Stimulated activated CD8-positive, alpha-beta memory T cell treated with anti-CD3 and anti-CD28 coated beads, Interleukin-2, amount 100 ng/mL, for 48 hours (primary cell): ENCODE data around the gene TINAGL1.

Source experiments
- DNase-seq, 2 donors: peaks; one replicate each; pipeline ENCODE4 v3.0.0-alpha.2; 2020; ENCODE audit warnings: low read depth in 2 of 2

The TINAGL1 gene

GRCh38 chr1:31607360-31607759 is 31.0 kb downstream of the TINAGL1 start:
- no peak for DNase-seq

DNA sequence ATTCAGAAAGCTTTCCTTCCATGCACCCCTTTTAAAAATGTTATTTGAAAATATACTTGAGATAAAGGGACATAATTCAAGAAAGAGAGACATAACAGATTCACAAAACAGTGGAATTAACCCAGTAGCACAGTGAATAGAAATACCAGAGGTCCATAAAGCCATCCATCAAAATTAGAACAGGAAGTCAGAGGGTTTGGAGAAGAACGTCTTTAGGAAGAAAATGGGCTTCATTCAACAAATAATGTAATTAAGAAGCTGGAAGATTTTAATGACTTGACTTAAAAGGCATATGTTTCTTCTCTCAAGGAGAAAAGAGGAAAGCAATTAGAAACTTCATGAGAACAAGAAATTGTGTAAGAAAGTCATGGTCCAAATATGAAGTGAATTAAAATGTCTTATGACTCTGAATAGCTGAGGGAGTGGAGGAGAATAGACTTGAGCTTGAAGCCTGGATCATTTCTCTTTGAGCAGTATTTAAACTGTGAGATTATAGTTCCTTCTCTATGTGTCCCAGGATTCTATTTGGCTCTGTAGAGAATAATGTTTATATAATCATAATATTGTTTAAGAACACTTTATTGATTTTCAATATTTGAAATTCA is 33.3 kb downstream of the TINAGL1 start:
- no peak for DNase-seq

DNA sequence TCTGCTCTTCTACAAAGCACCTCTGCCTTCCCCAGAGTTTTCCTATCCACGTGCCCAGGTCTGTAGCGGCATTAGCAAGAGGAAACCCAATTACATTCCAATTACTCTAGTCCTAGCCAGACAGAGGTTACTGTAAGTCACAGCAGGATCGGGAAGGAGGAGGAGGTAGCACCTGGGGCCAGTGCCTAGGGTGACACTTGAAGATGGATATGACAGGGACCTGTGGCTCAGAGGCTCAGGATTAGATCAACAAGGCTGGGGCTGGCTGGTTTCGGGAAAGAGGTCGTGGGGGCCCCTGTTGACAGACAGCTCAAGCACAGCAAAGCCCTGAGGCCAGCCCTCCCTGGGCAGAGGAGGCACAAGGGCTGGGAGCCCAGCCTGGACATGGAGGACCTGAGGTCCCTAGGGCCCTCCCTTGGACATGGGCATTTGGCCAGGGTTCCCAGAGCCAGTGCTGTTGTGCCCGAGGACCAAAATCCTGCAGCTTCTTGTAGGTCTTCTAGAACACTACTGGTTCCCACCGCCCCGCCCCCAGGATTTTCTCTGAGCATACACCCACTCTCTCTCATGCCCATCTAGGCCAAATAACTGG is 38.2 kb downstream of the TINAGL1 start:
- no peak for DNase-seq

GRCh38 chr1:31615414-31615813 is 39.1 kb downstream of the TINAGL1 start:
- no peak for DNase-seq

- no peak for DNase-seq
These were observed 39.6 kb downstream of the TINAGL1 start for GRCh38 chr1:31615939-31616338.

DNA sequence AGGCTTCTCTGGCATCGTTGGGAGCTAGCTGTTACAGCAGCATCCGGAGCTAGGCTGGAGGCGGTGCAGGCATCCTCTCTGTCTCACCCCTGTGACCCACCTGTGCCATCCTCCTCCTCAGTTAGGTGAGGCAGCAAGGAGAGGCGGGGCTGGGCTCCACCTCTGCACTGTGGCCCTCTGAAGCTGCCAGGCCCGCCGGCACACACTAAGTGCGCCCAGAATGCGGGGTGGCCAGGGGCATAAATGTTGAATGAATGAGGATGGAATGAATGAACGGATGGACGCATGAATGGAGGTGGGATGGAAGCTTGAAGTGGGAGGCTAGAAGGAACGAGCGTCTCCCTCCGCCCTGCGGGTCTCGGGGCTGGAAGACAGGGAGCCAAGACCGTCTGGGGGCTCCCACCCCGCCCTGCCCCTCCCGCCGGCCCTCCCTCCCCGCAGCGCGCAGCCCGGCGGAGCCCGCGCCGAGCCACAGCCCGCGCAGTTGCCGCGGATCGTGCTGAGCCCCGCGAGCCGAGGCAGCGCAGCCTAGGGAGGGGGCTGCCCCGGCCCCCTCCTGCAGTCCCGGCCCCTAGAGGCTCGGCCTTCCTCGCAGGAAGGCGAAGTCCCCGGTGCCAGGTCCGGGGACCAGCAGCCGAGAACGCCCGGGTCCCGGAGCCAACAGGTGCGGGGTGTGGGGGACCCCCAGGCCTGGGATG is 41.1 kb downstream of the TINAGL1 start, which contains the start of gene HCRTR1:
Gene HCRTR1 (plus strand): TSS at position 472 of the 698 bp plus-strand sequence. CDS start 1,504 bp downstream, outside the sequence.
- DNase-seq, result no peak

DNA sequence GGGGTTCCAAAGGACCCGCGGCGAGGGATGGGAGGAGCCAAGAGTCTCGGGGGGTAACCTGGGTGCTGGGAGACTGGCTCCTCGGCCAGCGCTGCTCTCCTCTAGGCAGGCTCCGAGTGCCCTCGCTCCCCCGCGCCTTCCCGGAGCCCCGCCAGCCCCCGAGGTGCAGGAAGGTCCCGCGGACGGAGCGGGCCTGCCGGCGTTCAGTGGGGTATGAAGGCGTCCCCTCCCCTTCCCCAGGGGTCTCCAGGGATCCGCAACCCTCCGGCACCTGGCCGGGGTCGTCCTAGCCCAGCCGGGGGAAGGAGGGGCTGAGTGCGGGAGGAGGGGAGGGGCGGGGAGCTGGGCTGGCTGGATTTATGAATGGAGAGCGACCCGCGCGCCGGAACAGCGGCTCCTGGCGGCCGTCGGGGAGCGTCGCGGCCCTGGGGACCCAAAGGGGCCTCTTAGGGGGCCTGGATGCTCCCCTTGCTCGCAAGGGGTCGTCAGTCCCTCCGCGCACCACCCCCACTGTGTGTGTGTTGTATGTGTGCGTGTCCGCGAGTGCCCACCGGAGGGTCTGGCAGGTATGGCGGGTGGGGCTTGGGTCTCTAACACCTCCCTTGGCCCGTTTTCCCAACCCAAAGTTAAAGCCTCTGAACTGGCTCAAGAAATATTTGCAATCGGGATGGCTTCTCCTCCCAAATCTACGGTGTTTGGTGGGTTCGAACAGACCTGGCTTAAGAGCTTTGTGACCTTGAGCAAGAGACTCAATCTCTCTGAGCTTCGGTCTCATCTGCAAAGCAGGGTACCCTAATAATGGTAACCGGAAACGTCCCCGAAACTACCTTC is 41.8 kb downstream of the TINAGL1 start:
- peak; percentile 32 to 37 for DNase-seq

- no peak for DNase-seq
These were observed 42.9 kb downstream of the TINAGL1 start for GRCh38 chr1:31618916-31619846.

DNA sequence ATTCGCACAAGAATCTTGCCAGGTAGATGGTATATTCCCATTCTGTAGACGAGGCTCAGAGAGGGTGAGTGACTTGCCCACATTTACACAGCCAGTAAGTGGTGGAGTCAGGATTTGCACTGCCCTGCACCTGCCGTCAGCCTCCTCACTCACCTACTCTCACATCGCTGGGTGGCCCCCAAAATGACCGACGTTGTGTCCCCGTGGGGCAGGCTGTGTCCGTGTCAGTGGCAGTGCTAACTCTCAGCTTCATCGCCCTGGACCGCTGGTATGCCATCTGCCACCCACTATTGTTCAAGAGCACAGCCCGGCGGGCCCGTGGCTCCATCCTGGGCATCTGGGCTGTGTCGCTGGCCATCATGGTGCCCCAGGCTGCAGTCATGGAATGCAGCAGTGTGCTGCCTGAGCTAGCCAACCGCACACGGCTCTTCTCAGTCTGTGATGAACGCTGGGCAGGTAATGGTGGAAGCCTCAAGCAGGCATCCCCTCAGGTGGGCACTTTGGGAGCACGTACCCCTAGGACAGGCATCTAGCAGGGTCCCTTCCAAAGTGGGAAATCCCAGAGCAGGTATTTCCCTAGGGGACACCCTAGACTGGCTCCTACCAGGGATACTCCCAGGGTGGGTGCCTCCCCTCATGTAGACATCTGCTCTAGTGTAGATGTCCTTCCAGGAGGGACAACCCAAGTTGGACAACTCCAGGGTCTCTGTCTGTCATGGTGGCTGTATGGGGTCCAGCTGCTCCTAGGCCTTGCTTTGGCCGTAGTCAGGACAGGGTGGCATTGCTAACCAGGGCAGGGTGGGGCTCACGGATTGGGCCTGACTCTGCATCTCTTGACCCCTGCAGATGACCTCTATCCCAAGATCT is 44.5 kb downstream of the TINAGL1 start:
- DNase-seq, result no peak

DNA sequence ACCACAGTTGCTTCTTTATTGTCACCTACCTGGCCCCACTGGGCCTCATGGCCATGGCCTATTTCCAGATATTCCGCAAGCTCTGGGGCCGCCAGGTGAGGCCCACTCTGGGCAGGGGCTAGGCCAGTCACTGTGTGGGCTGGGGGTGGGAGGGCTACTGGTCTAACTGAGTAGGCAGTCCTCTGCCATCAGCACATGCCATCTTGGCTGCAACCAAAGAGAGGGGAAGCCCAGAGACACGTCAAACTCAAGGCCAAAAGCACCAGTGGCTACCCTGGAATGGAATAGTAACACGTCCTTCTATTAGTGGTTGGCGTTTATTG is 45.1 kb downstream of the TINAGL1 start:
- no peak for DNase-seq

DNA sequence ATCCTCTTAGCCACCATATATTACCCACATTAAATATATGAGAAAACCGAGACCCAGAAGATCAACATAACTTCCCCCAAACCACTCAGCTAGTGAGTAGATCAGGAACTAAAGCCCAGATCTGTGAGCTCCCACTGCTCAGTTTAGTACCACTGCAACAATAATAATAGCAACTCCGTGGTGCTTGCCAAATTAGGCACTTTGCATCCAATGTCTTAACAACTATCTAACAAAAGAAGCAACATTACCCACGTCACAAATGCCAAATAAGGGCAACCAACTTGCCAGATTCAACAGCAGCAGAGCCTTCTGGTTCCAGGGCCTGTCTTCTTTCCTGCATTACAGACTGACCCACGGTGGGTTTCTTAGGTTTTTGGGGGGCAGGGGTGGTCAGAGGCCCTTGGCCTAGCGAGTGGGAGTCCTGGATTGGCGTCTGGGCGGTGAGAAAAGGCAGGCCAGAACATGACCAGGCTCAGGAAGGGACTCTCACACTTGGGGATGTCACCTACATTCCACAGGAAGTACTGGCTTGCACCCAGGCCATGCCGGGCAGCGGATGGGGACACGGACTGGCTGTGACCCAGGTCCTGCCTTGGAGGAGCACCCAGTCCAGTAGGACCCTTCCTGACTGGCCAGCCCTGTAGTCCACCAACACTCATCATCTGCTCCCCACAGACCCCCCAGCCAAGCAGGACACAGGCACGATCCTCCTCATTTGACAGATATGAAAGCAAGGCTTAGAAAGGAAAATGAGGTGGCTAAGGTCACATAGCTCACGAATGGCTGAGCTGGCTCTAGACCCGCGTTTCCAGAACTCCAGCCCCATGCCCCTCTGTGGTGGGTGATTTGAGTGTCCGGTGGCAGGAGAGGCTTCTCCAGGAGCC is 45.8 kb downstream of the TINAGL1 start:
- no peak for DNase-seq

- no peak for DNase-seq
These were observed 47.0 kb downstream of the TINAGL1 start for GRCh38 chr1:31623365-31623764.

DNA sequence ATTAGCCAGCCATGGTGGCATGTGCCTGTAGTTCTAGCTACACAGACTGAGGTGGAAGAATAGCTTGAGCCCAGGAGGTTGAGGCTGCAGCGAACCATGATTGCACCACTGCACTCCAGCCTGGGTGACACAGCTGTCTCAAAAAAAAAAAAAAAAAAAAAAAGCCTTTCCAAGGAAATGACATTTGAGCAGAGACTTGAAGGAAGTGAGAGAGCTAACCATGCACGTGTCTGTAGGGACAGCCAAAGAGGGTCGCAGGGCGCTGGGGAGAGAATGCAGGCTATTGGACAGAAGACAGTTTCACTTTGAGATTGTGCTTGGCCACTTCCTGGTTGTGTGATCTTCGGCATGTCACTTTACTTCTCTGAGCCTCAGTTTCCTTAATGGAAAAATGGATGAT is 48.0 kb downstream of the TINAGL1 start:
- no peak for DNase-seq

GRCh38 chr1:31624731-31625514 is 48.6 kb downstream of the TINAGL1 start:
- no peak for DNase-seq

DNA sequence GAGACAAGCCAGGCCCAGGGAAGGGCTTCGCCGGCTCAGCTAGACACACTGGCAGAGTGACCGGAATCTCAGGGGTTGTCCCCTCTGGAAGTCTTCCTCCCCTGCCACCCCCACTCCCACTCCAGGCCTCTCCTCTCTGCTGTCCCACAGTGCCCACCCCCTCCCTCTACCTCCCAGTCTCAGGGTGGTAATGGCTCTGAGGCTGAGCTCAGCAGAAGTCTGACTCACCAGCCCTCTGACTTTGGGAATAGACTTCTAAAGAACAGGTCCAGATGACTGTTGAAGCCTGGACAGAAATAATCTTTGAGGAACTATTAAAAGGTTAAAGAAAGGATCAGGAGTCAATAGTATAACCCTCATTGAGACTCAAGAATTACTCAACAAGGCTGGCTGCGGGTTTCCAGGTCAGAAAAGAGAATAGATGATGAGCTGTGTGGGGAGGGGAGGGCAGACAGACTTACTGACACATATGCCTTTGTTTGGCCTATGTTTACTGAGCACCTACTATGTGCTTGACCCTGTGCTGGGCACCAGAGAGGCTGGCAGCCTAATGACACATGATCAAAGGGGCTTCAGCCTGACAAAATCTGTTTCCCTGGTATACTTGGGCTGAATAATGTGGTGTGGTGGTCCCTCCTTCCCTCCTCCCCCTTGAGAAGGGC is 49.4 kb downstream of the TINAGL1 start:
- no peak for DNase-seq

DNA sequence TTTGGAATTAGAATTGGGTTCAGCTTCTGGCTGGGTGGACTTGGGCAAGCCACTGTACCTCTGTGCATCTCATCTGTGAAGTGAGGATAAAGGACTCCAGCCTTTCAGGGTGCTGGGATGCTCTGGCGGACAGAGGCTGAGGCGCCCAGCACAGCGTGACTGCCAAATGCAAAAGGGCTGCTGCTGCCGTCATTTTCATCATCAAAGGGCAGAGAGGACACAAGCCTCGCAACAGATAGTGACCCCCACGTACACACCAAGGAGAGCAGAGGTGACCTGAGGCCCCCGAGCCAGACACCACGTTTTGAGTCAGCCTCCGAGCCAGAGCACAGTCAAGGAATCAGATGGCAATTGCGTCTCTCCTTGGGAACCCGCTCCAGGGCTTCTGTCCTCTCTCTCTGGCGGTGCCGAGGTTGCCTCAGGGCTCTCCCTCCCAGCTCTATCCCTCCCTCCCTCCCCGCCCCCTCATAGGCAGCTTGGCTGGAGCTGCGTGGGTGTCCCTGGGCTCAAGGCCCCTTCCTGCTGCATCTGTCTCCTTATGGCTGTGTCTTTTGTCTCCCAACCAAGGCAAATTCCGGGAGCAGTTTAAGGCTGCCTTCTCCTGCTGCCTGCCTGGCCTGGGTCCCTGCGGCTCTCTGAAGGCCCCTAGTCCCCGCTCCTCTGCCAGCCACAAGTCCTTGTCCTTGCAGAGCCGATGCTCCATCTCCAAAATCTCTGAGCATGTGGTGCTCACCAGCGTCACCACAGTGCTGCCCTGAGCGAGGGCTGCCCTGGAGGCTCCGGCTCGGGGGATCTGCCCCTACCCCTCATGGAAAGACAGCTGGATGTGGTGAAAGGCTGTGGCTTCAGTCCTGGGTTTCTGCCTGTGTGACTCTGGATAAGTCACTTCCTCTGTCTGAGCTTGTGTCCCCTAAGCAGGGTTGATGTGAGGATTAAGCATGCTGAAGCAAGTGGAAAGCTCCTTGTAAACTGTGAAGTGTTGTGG is 50.2 kb downstream of the TINAGL1 start:
- DNase-seq, result no peak
